Stimulated activated CD4-positive, alpha-beta T cell treated with anti-CD3 and anti-CD28 coated beads, Interleukin-15, amount 100 ng/mL, for 24 hours (primary cell): ENCODE measurements around the gene MBOAT1.

Experiments
- DNase-seq: peaks from one replicate; pipeline ENCODE4 v3.0.0-alpha.2; 2020

The MBOAT1 gene

DNA sequence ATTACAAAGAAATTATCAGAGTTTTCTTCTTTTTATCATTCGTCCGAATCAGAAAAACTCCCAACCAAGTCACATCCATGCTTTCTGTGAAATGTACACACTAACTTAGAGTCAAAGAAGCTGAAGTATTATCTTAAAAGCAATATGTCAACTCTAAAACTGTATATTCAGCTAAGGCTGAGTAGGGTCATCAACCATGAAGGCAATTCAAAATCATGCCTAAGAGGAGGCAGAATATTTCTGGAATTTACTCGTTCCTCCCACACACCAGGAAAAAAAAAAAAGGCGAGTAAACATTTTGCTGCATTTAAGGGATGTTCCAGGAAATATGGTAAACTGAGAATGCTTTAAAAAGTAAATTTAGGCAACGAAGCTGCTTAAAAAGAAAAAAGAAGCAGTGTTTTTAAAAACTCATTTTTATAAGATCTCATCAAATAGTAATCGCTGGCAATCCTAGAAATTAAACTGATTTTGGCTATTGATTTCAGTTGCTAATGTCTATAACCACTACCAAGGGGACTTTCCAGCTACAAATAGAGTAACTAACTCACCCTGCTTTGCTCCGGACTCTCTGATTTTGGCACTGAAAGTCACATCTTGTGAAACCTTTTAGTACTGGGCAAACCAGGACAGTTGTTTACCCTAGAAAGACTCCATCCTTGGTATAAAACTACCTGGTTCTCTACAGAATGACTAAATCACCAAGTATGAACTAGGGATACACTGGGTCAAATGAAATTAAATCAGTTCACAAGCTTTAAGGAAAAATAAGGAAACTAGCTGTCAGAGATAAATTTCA, 82.8 kb downstream of the MBOAT1 start:
- no peak for DNase-seq

DNA sequence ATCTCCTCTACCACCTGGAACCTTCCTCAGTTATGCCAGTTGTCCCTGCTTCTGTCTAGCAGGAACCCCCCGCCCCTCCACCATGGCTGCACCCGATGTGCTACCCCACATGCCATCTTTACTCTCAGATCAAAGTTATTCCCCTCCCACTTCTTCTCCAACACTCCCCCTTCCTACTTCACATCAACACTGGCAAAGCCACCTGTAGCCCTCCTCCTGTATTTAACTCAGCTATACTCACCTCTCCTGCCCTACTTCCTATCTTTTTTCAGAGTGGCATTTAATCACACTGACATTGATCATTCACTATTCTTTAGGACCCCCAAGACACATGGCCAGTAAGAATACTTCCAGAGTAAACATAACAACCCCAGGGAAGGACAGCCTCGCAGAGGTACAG, 84.3 kb downstream of the MBOAT1 start:
- no peak for DNase-seq

DNA sequence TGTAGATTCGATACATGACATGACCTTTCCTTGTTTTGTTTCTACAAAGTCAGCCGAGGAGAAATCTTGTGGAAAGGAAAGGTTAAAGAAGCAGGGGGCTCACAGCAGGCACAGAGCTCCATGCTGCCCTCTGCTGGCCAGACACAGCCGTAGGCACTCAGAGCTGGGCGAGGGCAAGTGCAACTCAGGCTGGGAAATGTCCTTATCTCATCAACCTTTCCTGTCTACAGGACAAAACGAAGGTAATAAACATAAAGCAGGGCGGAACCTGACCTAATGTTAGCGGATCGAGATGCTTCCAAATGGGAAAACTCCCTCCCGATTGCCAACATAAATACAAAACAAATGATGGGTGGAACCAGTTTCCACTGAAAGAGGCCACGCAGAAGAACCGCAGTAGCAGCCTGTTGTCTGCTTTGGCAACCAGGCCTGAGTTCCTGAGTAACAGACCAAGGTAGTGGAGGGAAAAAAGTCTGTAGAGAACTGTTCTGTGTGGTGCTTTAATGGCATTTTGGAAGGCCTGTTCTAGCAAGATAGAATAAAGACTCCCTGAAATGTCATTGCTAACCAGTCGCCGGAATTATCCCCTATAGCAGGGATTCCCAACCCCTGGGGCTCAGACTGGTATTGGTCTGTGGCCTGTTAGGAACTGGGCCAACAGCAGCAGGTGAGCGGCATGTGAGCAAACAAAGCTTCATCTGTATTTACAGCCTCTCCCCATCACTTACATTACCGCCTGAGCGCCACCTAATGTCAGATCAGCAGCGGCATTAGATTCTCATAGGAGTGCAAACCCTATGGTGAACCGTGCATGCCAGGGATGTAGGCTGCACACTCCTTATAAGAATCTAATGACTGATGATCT, 85.2 kb downstream of the MBOAT1 start:
- DNase-seq = peak; percentile 76

DNA sequence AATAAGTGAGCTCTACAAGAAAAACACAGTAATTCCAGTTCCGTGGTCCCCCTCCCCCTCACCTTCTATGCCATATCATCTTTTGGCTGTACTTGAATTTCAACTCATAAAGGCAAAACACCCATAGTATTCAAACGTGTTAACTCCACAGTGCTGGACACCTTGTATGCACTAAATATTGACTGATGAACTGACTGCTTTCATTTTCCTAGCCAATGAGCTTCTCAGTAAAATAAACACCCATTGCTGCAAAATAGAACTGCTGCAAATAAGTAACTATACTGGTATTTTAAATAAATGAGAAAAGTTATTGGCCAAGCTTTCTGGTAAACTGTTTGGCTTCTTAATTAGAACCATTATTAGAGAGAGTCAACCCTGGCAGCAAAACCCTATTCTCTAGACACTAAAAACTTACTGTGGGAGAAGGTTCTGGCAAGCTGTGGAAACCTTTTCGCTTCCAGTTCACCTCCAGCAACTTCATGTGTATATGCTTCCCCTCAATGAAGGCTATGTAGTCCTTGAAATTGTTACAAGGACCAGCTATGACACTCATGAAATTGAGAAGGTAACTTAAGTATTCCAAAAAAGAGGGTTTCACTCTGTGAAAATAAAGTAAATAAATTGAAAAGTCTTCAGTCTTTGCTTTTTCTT, 86.0 kb downstream of the MBOAT1 start:
- no peak for DNase-seq

DNA sequence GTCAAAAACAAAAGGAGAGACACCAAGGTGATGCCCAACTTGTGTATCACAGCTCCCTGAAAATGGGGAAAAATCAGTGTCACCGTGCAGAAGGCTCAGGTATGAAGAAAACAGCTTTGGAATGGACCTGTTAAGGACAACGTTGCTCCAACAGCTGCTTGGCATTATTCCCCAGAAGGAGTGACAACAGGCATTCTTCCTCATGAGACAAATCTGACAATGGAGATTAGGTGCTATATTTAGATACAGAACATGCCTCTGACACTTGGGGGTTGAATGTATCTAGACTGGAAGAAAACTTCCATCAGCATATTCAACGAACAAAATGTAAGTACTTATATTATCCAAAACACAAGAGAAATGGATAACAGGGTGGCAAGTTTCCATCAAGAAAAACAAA, 87.7 kb downstream of the MBOAT1 start:
- DNase-seq = no peak

DNA sequence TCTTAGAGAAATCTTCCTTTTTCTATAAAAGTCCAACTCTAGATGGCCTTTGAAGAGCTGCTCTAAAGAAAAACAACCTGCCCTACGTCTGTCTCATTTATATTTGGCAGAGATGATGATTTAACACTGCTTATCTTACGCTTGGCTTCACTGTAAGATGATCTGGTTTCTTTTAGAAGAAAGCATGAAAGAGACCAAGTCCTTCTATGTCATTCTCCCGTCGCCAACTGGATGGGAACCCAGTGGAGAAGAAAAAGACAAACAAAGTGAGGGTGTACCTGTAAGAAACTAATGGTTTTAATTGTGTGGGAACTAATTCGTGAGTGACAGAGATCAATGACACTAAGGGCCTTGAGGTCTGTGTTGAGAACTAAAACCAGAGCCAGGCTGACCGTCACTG, 92.8 kb downstream of the MBOAT1 start:
- DNase-seq = no peak

DNA sequence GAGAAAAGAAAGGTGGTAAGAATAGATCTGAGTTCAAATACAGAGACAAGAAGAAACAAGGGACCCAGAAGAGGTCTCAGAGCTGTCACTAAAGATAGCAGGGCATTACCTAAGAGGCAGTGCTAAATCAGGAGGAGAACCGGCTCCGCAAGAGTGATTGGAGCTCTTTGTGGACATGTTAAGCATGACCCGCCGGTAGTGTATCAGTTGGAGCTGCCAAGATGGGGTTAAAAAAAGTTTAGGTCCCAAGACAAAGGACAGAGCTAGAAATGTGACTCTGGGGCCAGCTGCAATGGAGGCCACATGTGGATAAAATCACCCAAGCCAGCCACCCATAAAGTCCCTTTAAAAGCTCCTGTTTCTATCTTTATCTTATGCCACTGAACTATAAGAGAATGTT, 93.4 kb downstream of the MBOAT1 start:
- no peak for DNase-seq

DNA sequence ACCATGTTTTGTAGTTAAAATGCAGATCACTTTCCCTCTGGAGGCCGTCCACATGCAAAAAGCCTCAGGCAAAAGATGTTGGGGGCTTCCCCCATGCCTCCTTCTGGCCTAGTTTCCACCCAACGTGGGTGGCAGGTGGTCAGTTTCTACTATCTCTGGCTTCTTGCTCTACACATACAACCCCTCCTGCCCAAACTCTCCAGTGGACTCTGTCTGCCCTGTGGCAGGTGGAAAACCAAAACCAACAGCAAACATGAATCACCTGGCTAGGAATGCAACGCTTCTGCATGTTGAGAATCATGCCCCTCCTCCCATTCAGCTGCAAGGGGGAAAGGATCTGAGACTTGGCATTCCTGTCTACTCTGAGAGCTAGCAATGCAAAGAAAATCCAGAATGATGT, 94.8 kb downstream of the MBOAT1 start:
- no peak for DNase-seq

DNA sequence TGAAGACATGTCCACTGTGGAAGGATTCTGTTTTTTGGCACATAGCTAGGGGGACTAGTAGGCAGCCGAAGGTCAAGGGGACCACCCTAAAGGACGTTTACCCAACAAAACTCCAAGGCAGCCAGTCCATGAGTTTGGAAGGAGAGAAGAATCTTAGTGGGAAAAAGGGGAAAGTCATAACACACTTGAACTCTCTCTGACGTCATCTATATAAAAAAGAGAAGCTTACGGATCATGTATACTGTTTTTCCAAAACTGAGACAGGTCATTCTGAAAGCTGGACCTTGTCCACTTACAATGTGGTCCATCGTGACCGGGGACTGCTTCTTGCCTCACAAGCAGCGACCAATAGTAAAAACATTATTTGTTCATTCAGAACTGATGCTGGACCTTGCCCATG, 95.5 kb downstream of the MBOAT1 start:
- no peak for DNase-seq

DNA sequence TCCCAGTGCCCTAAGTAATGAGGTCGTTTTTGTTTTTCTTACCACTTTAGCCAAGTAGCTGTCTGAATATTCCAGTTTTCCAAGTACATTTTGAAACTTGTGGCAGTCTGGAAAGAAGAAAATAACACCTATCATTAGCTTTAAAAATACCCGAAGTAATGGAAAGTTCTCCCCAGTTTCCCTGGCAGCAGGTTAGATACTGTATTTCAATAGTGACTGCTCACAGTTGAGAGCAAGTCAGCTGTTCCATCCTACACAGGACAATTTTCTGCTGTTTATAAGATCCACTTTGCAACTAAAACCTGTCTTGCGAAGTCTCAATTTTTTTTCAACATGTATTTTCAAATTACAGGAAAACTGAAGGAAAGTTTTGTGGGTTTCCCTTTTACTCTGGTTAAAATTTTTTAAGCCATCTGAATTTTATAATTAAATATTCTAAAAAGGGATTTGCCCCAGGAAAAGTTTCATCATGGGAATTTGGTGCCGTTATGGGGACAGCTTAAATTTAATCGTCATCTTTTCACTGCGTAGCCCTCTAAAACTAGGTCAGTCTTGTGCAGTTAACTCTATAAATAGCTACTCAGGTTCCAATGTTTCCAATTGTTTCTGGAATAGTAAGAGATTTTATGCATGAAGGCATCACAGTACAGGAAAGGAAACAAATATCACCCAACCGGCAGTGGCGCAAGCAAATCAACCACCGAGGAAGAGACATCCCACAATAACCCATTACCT, 96.9 kb downstream of the MBOAT1 start:
- DNase-seq = no peak

DNA sequence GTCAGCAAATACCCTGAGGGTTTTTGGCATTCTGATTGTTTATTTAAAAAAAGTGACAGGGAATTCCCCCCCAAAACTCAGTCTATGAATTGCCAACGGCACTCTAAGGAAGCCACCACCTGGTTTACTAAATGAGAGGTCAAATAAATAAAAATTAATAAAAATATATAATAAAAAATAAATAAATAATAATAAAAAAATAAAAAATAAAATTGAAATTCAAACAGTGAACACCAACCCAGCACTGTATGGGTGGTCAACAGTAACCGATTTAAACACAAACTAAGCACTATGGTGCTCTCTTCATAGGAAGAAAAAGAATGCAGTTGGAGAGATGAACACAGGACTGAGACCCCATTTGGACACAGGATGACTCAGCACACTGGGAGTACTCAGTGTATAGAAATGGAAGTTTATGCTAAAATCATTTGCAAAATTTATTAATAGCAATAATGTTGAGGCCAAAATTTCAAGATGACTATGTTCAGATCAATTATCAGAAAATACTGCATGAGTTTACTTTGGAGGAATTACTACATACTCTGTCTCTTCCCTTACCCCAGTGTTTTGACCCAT, 98.5 kb downstream of the MBOAT1 start:
- no peak for DNase-seq

DNA sequence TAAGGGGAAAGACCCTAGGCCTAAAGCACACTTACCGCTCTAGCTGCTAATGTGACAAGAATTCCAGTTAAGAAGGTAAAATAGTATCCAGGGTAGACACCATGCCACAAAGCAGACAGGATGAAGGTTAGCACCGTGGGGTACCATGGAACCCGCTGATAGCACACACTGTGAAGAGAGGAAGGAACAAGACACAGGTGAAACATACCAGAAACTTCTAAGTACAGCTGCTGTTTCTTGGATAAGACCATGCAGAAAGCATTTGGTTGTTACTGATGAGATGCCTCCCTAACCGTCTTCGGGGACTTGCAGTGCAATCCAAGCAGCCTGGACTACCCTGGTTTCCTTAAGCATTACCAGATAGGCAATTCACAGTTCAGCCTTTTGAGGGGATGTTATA, 99.4 kb downstream of the MBOAT1 start:
- no peak for DNase-seq

DNA sequence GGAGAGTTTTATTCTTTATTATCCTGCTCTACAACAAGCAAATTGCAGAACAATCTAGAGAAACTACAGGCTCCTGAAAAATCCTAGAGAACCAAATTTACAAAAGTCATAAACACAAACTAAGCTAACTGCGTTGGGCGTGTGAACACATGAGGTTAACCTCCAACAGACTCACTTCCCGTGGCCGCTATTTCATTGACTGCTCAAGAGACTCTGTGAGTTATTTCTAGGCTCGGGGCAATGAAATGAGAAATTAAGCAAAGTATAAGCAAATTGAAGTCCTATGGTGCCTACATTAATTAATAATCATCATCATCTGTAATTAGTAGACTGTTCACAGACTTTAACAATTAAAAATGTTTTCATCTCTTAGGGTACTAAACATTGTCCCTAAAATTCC, 100.0 kb downstream of the MBOAT1 start:
- DNase-seq = no peak

DNA sequence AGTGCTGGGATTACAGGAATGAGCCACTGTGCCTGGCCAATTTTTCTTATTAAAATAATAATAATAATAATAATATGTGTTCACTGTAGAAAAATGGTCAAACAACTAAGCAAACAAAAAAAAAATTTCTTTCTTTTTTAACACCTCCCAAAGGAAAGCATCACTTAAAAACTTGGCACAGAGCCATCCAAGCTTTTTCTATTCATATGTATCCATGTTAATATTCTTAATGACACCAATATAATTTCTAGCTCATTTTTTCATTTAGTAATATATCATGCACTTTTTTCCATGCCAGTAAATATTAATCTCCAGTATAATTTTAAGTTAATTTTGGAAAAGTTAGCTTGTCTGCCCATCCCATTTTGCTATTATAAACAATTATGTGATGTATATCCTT, 101.8 kb downstream of the MBOAT1 start:
- DNase-seq = no peak

DNA sequence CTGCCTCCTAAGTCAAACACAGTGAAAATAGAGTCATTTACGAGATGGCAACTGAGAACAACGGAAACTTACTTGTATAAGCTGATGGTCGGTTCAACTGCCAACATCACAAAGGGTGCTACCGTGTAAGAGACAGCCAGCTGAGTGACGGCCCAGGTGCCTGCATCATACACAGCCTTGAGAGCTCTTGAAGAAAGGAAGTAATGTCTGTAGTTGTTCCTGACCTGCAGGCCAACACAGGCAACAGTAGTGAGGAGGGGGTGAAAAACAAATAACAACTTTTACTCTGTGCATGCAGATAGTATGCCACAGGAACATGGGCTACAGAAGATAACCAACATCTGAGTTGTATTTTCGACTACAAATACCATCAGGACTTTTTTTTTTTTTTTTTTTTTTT, 102.7 kb downstream of the MBOAT1 start:
- no peak for DNase-seq

DNA sequence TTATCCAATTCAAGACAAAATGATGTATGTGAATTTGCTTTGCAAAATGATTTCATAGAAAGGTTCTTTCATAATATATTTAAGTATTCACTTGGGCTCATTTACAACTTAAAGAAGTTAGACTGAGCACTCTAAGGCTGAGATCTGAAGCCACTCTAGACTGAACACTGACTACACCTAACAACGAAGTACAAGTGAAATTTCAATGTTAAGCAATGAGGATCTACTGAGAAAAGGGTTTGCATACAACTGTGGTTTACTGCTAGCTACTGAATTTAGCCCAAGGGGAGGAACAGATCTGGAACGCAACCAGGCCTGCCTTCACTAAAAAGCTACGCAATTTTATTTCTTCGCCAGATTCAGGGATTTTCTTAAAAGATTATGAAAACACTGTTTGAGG, 106.4 kb downstream of the MBOAT1 start:
- no peak for DNase-seq

DNA sequence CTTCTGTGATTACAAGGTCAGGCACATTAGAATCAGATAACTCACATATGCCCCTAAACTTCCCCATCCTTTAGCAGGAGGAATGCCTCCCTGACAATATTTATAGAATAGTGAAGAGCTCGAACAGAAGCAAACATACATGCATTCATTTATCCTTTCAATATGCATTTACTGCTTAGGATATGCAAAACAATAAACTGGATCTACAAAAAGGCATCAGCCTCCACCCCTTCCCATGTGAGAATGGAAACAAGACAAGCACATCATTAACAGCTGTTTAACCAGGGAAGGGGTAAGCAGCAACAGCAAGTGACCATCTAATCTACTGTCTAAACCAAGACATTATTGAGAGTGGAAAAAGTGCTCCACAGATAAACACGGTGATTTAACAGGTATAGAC, 107.6 kb downstream of the MBOAT1 start:
- DNase-seq = no peak

DNA sequence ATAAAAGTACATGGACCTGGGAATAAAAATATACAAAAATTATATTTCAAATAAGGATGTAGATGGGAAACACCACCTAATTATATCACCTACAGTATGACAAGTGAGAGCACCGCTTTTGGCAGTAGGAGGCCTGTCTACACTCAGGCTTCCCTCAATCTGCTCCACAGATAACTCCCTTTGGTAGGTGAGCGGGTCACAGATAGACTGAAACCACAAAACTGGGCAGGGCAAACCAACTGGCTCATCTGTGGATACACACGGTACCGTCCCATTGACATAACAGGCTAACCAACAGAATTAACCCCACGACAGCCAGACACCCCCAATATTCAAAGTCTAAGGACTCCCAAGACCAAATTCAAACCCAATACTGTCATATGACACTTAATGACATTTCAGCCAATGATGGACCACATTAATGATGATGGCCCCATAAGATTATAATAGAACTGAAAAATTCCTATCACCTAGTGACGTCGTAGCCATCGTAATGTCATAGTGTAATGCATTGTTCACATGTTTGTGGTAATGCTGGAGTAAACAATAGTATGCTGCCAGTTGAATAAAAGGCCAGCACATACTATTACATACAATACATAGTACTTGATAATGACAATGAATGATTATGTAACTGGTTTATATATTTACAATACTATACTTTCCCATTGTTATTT, 109.7 kb downstream of the MBOAT1 start:
- no peak for DNase-seq

DNA sequence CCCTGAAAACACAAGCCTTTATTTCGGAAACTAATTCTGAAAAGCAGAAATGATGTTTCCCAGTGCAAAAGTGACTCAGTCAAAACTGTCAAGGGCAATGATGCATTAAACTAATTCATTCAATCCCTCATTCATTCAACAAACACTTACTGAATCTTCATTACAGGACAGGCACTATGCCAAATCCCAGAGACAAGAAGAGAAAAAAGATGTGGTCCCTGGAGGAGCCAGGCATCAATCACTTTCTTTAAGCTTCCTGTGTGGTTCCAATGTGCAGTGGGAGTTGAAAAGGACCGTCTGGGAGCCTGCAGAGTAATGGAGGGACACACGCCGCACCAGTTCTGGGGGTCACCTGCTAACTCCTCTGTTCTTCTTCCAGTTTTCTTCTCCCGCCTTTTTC, 113.1 kb downstream of the MBOAT1 start:
- DNase-seq = no peak

DNA sequence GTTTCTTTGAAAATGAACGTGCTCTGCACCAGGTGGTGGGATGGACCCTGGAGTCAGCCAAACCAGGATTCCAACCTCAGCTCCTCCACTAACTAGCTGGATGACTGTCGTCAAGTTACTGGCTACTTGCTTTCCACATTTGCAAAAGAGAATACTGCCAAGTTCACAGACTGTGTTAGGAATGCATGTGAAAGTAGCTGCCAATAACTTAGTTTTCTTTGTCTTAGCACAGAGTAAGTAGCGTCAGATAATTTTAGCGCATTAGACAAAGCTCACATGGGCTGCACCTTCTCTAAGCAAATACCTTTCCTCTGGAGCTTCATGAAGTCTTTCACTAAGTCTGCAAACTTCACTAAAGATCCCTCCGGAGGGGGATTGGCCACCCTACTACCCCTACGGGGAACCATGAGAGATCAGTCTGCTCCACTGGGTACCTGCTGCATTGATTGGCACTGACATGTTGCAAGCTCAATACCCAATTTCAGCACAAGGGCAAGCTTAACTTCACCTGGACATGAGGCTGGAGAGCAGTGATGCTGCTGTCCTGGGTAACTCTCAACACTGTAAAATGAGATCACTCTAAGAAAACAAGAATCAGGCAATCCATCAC, 113.9 kb downstream of the MBOAT1 start:
- DNase-seq = no peak

DNA sequence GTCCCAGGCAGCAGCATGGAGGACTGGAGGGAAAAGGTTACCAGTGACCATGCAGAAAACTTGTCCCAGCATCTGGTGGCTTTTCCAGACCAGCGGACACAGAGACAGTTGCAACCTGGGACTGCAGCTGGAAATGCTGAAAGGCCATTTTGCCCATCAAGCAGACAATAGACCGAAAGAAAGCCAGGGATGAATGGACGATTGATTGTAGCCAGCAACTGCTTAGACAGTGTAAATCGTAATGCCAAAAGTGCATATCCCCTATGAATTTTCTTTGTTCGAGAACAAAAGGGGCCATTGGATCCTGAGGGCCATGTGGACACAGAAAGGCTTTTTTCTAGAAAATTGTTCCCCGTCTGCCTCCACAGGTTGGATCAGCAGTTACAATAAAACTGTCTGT, 115.7 kb downstream of the MBOAT1 start:
- DNase-seq = no peak

DNA sequence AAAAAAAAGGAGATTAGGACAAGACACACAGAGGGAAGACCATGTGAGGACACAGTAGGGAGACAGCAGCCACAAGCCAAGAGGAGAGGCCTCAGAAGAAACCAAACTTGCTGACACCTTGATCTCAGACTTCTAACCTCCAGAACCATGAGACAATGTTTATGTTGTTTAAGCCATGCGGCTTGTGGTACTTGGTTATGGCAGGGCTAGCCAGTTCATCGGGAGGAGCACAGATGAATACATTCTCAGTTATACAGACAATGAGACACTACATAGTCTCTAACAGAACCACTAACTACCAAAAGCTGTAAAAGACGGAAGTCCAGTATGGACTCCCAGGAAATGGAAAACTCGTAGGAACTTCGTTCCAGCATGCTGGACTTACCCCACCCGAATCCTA, 116.8 kb downstream of the MBOAT1 start:
- no peak for DNase-seq
